Endothelial cell of hepatic sinusoid (primary cell): ENCODE results near the gene IGSF9.

ENCODE experiments used
- in situ Hi-C: cut with HindIII; loops from 2 replicates; pipeline ENCODE4 v1.10.0; 2017; ENCODE audit warnings: low sequenced_read_pairs

The IGSF9 gene

GRCh38 chr1:159922511-159923202, 22.8 kb downstream of the IGSF9 start:
- in situ Hi-C loops = loop anchor here (5.0 to 10.0 kb wide), 2 partner anchors 45 to 432 kb away; no protein-coding TSS in a partner anchor

GRCh38 chr1:159921700-159922504, 23.5 kb downstream of the IGSF9 start:
- in situ Hi-C loops = loop anchor here (5.0 to 10.0 kb wide), 2 partner anchors 45 to 433 kb away; no protein-coding TSS in a partner anchor

GRCh38 chr1:159921251-159921650, 24.2 kb downstream of the IGSF9 start:
- in situ Hi-C loops = loop anchor here (5.0 to 10.0 kb wide), 2 partner anchors 44 to 434 kb away; no protein-coding TSS in a partner anchor

- in situ Hi-C loops = loop anchor here (5.0 to 10.0 kb wide), 2 partner anchors 43 to 434 kb away; no protein-coding TSS in a partner anchor
These were observed 24.8 kb downstream of the IGSF9 start for GRCh38 chr1:159920651-159921050.

- in situ Hi-C loops = loop anchor here (5.0 to 10.0 kb wide), 2 partner anchors 43 to 435 kb away; no protein-coding TSS in a partner anchor
These were observed 25.2 kb downstream of the IGSF9 start for GRCh38 chr1:159920202-159920601.

- in situ Hi-C loops = no loop called here
These were observed 26.1 kb downstream of the IGSF9 start for GRCh38 chr1:159919236-159919865.

GRCh38 chr1:159918352-159919200, 26.8 kb downstream of the IGSF9 start:
- in situ Hi-C loops = no loop called here

- in situ Hi-C loops = no loop called here
These were observed 27.7 kb downstream of the IGSF9 start for GRCh38 chr1:159917533-159918351.

GRCh38 chr1:159916242-159917051, 29.0 kb downstream of the IGSF9 start:
- in situ Hi-C loops = no loop called here

GRCh38 chr1:159915571-159916241, 29.7 kb downstream of the IGSF9 start:
- in situ Hi-C loops = no loop called here

- in situ Hi-C loops = no loop called here
These were observed 31.0 kb downstream of the IGSF9 start for GRCh38 chr1:159914252-159915018.

- in situ Hi-C loops = no loop called here
These were observed 31.8 kb downstream of the IGSF9 start for GRCh38 chr1:159913451-159914192.

- in situ Hi-C loops = no loop called here
These were observed 33.9 kb downstream of the IGSF9 start for GRCh38 chr1:159911326-159912070.

- in situ Hi-C loops = no loop called here
These were observed 37.1 kb downstream of the IGSF9 start for GRCh38 chr1:159908031-159908940.

GRCh38 chr1:159906960-159907359, 38.5 kb downstream of the IGSF9 start:
- in situ Hi-C loops = no loop called here
